PC-3 (cell line): Measurements from ENCODE around the gene ROPN1L. TPM values are rescaled to one million over a fixed set of nuclear protein-coding genes. Genes with fewer than 3 reads are reported as not detected.

Source experiments
- ATAC-seq: fragments of 200-7000 bp; cut with Tn5 transposase; 2 replicates; pipeline ENCODE4 v1.9.1; 2020; ENCODE audit warnings: mild to moderate bottlenecking, moderate library complexity
- BruUV-seq: library from RNA; stranded (reverse); fragments of 400-500 nt; replicated peaks from 2 replicates; lab custom pipeline; 2021; lab: Mats Ljungman, UMichigan
- CTCF ChIA-PET: fragments of 300-600 bp; sonication (Branson Sonifier 250); formaldehyde crosslinking; loops from one replicate; lab custom pipeline; 2022; ENCODE audit warnings: antibody characterized with exemption; lab: Charles Lee
- POLR2A ChIA-PET: fragments of 300-600 bp; sonication (Branson Sonifier 250); formaldehyde crosslinking; loops from one replicate; lab custom pipeline; 2022; ENCODE audit warnings: antibody characterized with exemption; ENCODE audit not compliant: unreplicated experiment; lab: Charles Lee
- DNase-seq: peaks from one replicate; pipeline ENCODE4 v3.0.0-alpha.2; 2015
- H2AFZ ChIP-seq: fragments of 300-600 bp; sonication (generic); 2 replicates; pipeline ENCODE4 v1.6.0; 2016; ENCODE audit warnings: antibody characterized with exemption, low read length
- H3F3A ChIP-seq: fragments of 300-600 bp; sonication (generic); one replicate; pipeline ENCODE4 v1.6.0; 2017; ENCODE audit warnings: antibody characterized with exemption, low read length, control low read depth, mild to moderate bottlenecking; ENCODE audit not compliant: unreplicated experiment
- H3K27ac ChIP-seq: fragments of 300-600 bp; sonication (generic); 2 replicates; pipeline ENCODE4 v1.5.1; 2016; ENCODE audit warnings: mild to moderate bottlenecking, low read length
- H3K27me3 ChIP-seq: fragments of 300-600 bp; sonication (generic); 2 replicates; pipeline ENCODE4 v1.6.1; 2016; ENCODE audit warnings: low read length, mixed read lengths
- H3K36me3 ChIP-seq: fragments of 300-600 bp; sonication (generic); 2 replicates; pipeline ENCODE4 v1.6.1; 2016; ENCODE audit warnings: low read depth, mixed run types, low read length, mixed read lengths
- H3K4me1 ChIP-seq: fragments of 300-600 bp; sonication (generic); 2 replicates; pipeline ENCODE4 v1.5.1; 2016; ENCODE audit warnings: low read length; ENCODE audit not compliant: insufficient read depth
- H3K4me2 ChIP-seq: fragments of 300-600 bp; sonication (generic); 2 replicates; pipeline ENCODE4 v1.6.0; 2016; ENCODE audit warnings: low read length
- H3K4me3 ChIP-seq: fragments of 300-600 bp; sonication (generic); 2 replicates; pipeline ENCODE4 v1.5.1; 2016; ENCODE audit warnings: mild to moderate bottlenecking, low read length, mixed read lengths
- H3K79me2 ChIP-seq: fragments of 300-600 bp; sonication (generic); 2 replicates; pipeline ENCODE4 v1.6.1; 2017; ENCODE audit warnings: low read length, mixed read lengths
- H3K9ac ChIP-seq: fragments of 300-600 bp; sonication (generic); 2 replicates; pipeline ENCODE4 v1.6.0; 2016; ENCODE audit warnings: mild to moderate bottlenecking, low read length
- H3K9me2 ChIP-seq: fragments of 300-600 bp; sonication (generic); replicated peaks from 2 replicates; pipeline ENCODE4 v1.6.1; 2016; ENCODE audit warnings: mixed run types, low read length, mixed read lengths
- H3K9me3 ChIP-seq: fragments of 300-600 bp; sonication (generic); 2 replicates; pipeline ENCODE4 v1.6.1; 2016; ENCODE audit warnings: low read length, mixed read lengths
- H4K20me1 ChIP-seq: fragments of 300-600 bp; sonication (generic); 2 replicates; pipeline ENCODE4 v1.6.1; 2016; ENCODE audit warnings: low read length, mixed read lengths
- EZH2 ChIP-seq: fragments of 300-600 bp; sonication (generic); IDR thresholded peaks from one replicate; pipeline ENCODE4 v1.6.1; 2017; ENCODE audit warnings: antibody characterized with exemption, mild to moderate bottlenecking, low read length; ENCODE audit not compliant: unreplicated experiment
- EZH2phosphoT487 ChIP-seq: fragments of 300-600 bp; sonication (generic); IDR thresholded peaks from 2 replicates; pipeline ENCODE4 v1.6.1; 2018; ENCODE audit warnings: mild to moderate bottlenecking, antibody characterized with exemption, low read length, borderline replicate concordance
- intact Hi-C: fragments of 100-400 bp; cut with micrococcal nuclease; formaldehyde crosslinking; loops from 2 replicates; pipeline ENCODE4 v1.9.0; 2023
- total RNA-seq: library from RNA; depleted of rRNA; stranded (reverse); fragments of >200 nt; gene quantifications from 2 replicates; pipeline ENCODE4 v1.2.3, GENCODE V29; 2014
- TF ChIP-seq, protein P1 (sequence below): fragments of 300-600 bp; sonication (generic); conservative IDR thresholded peaks from 2 replicates; pipeline ENCODE4 v1.5.1; 2017; ENCODE audit warnings: antibody characterized with exemption, low read depth, mild to moderate bottlenecking, low read length

ROPN1L gene
- total RNA-seq, 1 experiment from 2014 or later, result 0.95 TPM

DNA sequence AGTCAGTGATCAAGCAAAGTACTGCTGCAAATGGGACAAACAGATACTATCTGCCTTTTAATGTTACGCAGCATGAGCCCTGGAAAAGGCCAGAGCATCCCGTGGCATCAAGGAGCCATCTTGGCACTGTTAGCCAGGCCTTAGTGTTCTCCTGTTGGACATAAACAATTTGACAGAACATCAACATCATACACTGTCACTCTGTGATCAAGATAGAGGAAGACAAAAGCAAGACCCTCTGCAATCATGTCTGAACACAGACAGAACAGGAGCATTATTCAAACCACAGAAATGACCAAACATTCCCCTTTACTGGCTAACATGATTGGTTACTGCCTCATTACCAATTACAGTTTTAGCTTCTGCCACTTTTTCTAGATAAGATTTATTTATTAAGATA is 21.2 kb upstream of the ROPN1L start:
- Histone ChIP-seq H3K4me1 (peaks cover 13% of the 10 kb centered on the region), H4K20me1 (no peaks in the 10 kb centered on the region), H3F3A (peaks cover 5% of the 10 kb centered on the region), H3K27me3 (no peaks in the 10 kb centered on the region), H3K4me2 (no peak overlapping the region), H3K9me2 (no peaks in the 10 kb centered on the region), H3K9ac (no peak overlapping the region), H3K36me3 (peaks cover 91% of the 10 kb centered on the region), H3K4me3 (no peak overlapping the region), H3K79me2 (no peaks in the 10 kb centered on the region), H3K9me3 (no peaks in the 10 kb centered on the region), H2AFZ (no peak overlapping the region), H3K27ac (0 out of 2 replicates have a peak overlapping the region, but pooled peaks have one; percentile 2)
- ATAC-seq (peak; percentile 13; the same call in 1 of the 2 replicates), DNase-seq (no peak)
- BruUV-seq, result no TSS peak
- intact Hi-C loops, result no loop called here
- TF ChIP-seq, protein P1, sequence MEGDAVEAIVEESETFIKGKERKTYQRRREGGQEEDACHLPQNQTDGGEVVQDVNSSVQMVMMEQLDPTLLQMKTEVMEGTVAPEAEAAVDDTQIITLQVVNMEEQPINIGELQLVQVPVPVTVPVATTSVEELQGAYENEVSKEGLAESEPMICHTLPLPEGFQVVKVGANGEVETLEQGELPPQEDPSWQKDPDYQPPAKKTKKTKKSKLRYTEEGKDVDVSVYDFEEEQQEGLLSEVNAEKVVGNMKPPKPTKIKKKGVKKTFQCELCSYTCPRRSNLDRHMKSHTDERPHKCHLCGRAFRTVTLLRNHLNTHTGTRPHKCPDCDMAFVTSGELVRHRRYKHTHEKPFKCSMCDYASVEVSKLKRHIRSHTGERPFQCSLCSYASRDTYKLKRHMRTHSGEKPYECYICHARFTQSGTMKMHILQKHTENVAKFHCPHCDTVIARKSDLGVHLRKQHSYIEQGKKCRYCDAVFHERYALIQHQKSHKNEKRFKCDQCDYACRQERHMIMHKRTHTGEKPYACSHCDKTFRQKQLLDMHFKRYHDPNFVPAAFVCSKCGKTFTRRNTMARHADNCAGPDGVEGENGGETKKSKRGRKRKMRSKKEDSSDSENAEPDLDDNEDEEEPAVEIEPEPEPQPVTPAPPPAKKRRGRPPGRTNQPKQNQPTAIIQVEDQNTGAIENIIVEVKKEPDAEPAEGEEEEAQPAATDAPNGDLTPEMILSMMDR, result no peak
- no peak for TF ChIP-seq EZH2phosphoT487
- no peak for TF ChIP-seq EZH2
- ChIA-PET POLR2A (no interaction called here), CTCF (no interaction called here)

DNA sequence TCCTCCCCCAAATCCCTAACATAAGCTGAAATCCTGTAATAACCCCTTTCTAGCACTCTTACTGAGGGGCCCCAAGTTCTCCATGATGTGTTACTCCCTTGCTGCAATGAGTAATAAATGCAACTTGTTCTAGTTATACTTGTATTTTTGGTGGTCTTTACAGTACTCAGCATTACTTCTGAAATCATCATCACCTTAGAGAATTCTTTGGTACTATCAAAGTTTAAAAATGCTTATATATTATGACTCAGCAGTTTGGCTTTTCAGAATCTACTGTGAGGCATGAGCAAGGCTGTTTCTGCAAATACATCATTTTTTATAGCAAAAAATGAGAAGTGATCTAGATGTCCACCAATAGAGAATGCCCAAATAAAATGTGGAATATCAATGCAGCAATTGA is 20.7 kb upstream of the ROPN1L start:
- H3K79me2 ChIP-seq, result no peaks in the 10 kb centered on the region
- no peak overlapping the region for H3K4me2 ChIP-seq
- H3K4me1 ChIP-seq, result peaks cover 13% of the 10 kb centered on the region
- H4K20me1 ChIP-seq, result no peaks in the 10 kb centered on the region
- BruUV-seq, result no TSS peak
- no peaks in the 10 kb centered on the region for H3K9me2 ChIP-seq
- H3K9ac ChIP-seq, result no peak overlapping the region
- CTCF ChIA-PET, result no interaction called here
- no peak overlapping the region for H3K4me3 ChIP-seq
- no peak overlapping the region for H2AFZ ChIP-seq
- H3K9me3 ChIP-seq, result no peaks in the 10 kb centered on the region
- H3K36me3 ChIP-seq, result peaks cover 93% of the 10 kb centered on the region
- intact Hi-C loops, result no loop called here
- H3K27ac ChIP-seq, result peak overlapping the region; percentile 2; the same call in 1 of the 2 replicates
- DNase-seq (peak; percentile 48), ATAC-seq (peak; percentile 53; the same call in 1 of the 2 replicates)
- TF ChIP-seq, protein P1, result no peak
- no peak for TF ChIP-seq EZH2phosphoT487
- TF ChIP-seq EZH2, result no peak
- no peaks in the 10 kb centered on the region for H3K27me3 ChIP-seq
- POLR2A ChIA-PET, result no interaction called here
- peaks cover 5% of the 10 kb centered on the region for H3F3A ChIP-seq

DNA sequence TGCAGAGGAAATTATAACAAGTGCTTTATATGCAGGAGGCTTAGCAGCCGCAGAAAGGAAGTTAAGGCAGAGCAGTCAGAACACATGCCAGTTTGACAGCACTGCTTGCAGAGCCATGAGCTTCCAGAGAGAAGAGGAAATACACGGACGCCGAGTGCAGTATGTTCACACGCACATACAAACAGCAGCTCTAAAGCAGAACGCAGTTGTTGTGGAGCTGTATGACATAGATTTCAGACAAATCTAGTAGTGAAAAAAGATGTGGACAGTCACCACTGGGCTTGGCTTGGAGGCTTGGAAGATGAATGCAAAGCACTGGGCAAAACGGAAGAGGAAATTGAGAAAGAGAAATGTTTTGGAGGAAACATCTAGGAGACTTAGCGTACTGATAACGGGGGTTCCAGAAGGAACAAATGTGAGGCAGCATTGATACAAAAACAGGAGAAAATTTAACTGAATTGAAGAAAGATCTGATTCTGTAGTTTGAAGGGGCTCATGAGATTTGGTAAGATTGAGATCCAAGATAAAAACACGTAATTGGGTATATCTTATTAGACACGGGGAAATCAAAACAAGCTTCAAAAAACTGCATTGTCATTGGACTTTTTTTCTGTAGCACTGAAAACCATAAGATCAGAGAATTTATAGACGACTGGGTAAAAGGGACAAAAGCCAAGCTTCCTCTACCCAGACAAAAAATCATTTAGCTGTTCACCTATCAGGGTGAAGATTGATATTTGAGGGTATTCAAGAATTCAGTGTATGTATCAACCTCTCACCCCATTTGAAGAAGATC is 19.6 kb upstream of the ROPN1L start:
- H3K27ac ChIP-seq, result no peak overlapping the region

More for the DNA sequence above, 19.6 kb upstream of the ROPN1L start:
- peaks cover 13% of the 10 kb centered on the region for H3K4me1 ChIP-seq
- DNase-seq, result no peak
- no peak overlapping the region for H3K4me2 ChIP-seq
- peaks cover 95% of the 10 kb centered on the region for H3K36me3 ChIP-seq
- ChIA-PET CTCF (no interaction called here), POLR2A (no interaction called here)
- no peaks in the 10 kb centered on the region for H3K27me3 ChIP-seq
- TF ChIP-seq, protein P1, result no peak
- TF ChIP-seq EZH2phosphoT487 (no peak), EZH2 (no peak)
- no peaks in the 10 kb centered on the region for H3K9me3 ChIP-seq
- no peak overlapping the region for H3K9ac ChIP-seq
- no TSS peak for BruUV-seq
- ATAC-seq, result no peak
- no peak overlapping the region for H3K4me3 ChIP-seq
- intact Hi-C loops, result no loop called here
- peaks cover 5% of the 10 kb centered on the region for H3F3A ChIP-seq
- no peak overlapping the region for H2AFZ ChIP-seq
- no peaks in the 10 kb centered on the region for H3K9me2 ChIP-seq
- H3K79me2 ChIP-seq, result no peaks in the 10 kb centered on the region
- no peaks in the 10 kb centered on the region for H4K20me1 ChIP-seq
